NCI-H146 treated with DMSO at 0.1 percent for 48 hours (cell line): ENCODE data around the gene SLC66A2.
"Not testable (repeated sequence)": the region's sequence is repeated elsewhere in the genome, so short reads cannot be mapped to it uniquely, and the experiment has no call there.

Experiments
- DNase-seq: peaks from one replicate; lab custom pipeline; 2025; ENCODE audit not compliant: unreplicated experiment; lab: John Stamatoyannopoulos, UW

The SLC66A2 gene

GRCh38 chr18:79951545-79952455, at the start of gene SLC66A2:
Gene SLC66A2, minus strand, starts transcription at chr18:79951653. Its CDS starts 727 bp downstream, at chr18:79950926.
- DNase-seq = peak; percentile 84

- no peak for DNase-seq
Measured at GRCh38 chr18:80000877-80001276, 49.4 kb upstream of the SLC66A2 start.

GRCh38 chr18:79999701-80000100, 48.2 kb upstream of the SLC66A2 start:
- DNase-seq = not testable (repeated sequence)

- DNase-seq = no peak
Measured at GRCh38 chr18:79991494-79991893, 40.0 kb upstream of the SLC66A2 start.

- no peak for DNase-seq
Measured at GRCh38 chr18:79989195-79989497, 37.7 kb upstream of the SLC66A2 start.

GRCh38 chr18:79988451-79989194, 37.2 kb upstream of the SLC66A2 start, which contains the start of gene TXNL4A:
Gene TXNL4A, minus strand, starts transcription at chr18:79988563. Its CDS starts 171 bp downstream, at chr18:79988392.
- DNase-seq = peak; percentile 85

GRCh38 chr18:79988071-79988450, 36.6 kb upstream of the SLC66A2 start:
- DNase-seq = peak; percentile 71

GRCh38 chr18:79987566-79987965, 36.1 kb upstream of the SLC66A2 start:
- no peak for DNase-seq

GRCh38 chr18:79986726-79987125, 35.3 kb upstream of the SLC66A2 start:
- no peak for DNase-seq

GRCh38 chr18:79985172-79985571, 33.7 kb upstream of the SLC66A2 start:
- no peak for DNase-seq

- no peak for DNase-seq
Measured at GRCh38 chr18:79983793-79984192, 32.3 kb upstream of the SLC66A2 start.

GRCh38 chr18:79983253-79983652, 31.8 kb upstream of the SLC66A2 start:
- no peak for DNase-seq

GRCh38 chr18:79982736-79983135, 31.3 kb upstream of the SLC66A2 start:
- no peak for DNase-seq

GRCh38 chr18:79980585-79980984, 29.1 kb upstream of the SLC66A2 start:
- no peak for DNase-seq

- DNase-seq = no peak
Measured at GRCh38 chr18:79979843-79980242, 28.4 kb upstream of the SLC66A2 start.

GRCh38 chr18:79975985-79976680, 24.7 kb upstream of the SLC66A2 start:
- DNase-seq = no peak

GRCh38 chr18:79975043-79975442, 23.6 kb upstream of the SLC66A2 start:
- no peak for DNase-seq

- DNase-seq = no peak
Measured at GRCh38 chr18:79974025-79974654, 22.7 kb upstream of the SLC66A2 start.

GRCh38 chr18:79973517-79973916, 22.1 kb upstream of the SLC66A2 start:
- DNase-seq = no peak

GRCh38 chr18:79972720-79973119, 21.3 kb upstream of the SLC66A2 start:
- no peak for DNase-seq

- no peak for DNase-seq
Measured at GRCh38 chr18:79971986-79972385, 20.5 kb upstream of the SLC66A2 start.
